Liver (tissue), 9 donors: Measurements from ENCODE around the gene RAPH1. TPM values are rescaled to one million over a fixed set of nuclear protein-coding genes. Genes with fewer than 3 reads are reported as not detected.

ENCODE experiments used
- DNase-seq: peaks from one replicate; pipeline ENCODE4 v3.0.0-alpha.2; 2017; ENCODE audit warnings: low spot score
- H3K27ac ChIP-seq, 2 donors: one replicate each; pipeline ENCODE4 v1.7.0; 2013; ENCODE audit warnings: inconsistent platforms in 2 of 2, low read length in 2 of 2, control low read depth in 1 of 2, low read depth in 1 of 2, mild to moderate bottlenecking in 1 of 2
- H3K27me3 ChIP-seq, 4 donors: one replicate each; pipeline versions ENCODE4 v1.6.1 to v1.7.0; 2013; ENCODE audit warnings: low read length in 3 of 4, inconsistent platforms in 1 of 4, mild to moderate bottlenecking in 1 of 4, moderate library complexity in 1 of 4; ENCODE audit not compliant: control insufficient read depth in 4 of 4, insufficient read depth in 4 of 4
- H3K36me3 ChIP-seq, 4 donors: one replicate each; pipeline versions ENCODE4 v1.6.1 to v1.7.0; 2013; ENCODE audit warnings: low read length in 3 of 4, mild to moderate bottlenecking in 3 of 4, low read depth in 1 of 4, moderate library complexity in 1 of 4; ENCODE audit not compliant: control insufficient read depth in 4 of 4, insufficient read depth in 3 of 4
- H3K4me1 ChIP-seq, 4 donors: one replicate each; pipeline versions ENCODE4 v1.6.1 to v1.7.0; 2013; ENCODE audit warnings: low read length in 3 of 4, mild to moderate bottlenecking in 3 of 4, moderate library complexity in 1 of 4; ENCODE audit not compliant: control insufficient read depth in 4 of 4, insufficient read depth in 4 of 4
- H3K4me3 ChIP-seq, 3 donors: one replicate each; pipeline versions ENCODE4 v1.6.1 to v1.7.0; 2013; ENCODE audit warnings: low read length in 3 of 3, control low read depth in 1 of 3, low read depth in 1 of 3, mild to moderate bottlenecking in 1 of 3
- H3K9ac ChIP-seq, 2 donors: one replicate each; pipeline ENCODE4 v1.7.0; 2013; ENCODE audit warnings: low read length in 2 of 2, mild to moderate bottlenecking in 2 of 2, moderate library complexity in 2 of 2, control low read depth in 1 of 2, low read depth in 1 of 2
- H3K9me3 ChIP-seq, 4 donors: one replicate each; pipeline versions ENCODE4 v1.6.1 to v1.7.0; 2013; ENCODE audit warnings: low read length in 3 of 4; ENCODE audit not compliant: control insufficient read depth in 4 of 4
- EGR1 ChIP-seq, 2 donors: IDR thresholded peaks; 2 replicates each; pipeline ENCODE4 v1.6.1; 2016 to 2018; ENCODE audit warnings: antibody characterized with exemption in 2 of 2, low read depth in 2 of 2
- FOXA1 ChIP-seq: IDR thresholded peaks from 2 replicates; pipeline ENCODE4 v1.6.1; 2016; ENCODE audit warnings: antibody characterized with exemption
- FOXA2 ChIP-seq: IDR thresholded peaks from 2 replicates; pipeline ENCODE4 v1.6.1; 2016; ENCODE audit warnings: antibody characterized with exemption
- GABPA ChIP-seq, 2 donors: IDR thresholded peaks in 1 of 2; conservative IDR thresholded peaks in 1 of 2; 2 replicates each; pipeline ENCODE4 v1.6.1; 2016; ENCODE audit warnings: antibody characterized with exemption in 2 of 2, mild to moderate bottlenecking in 1 of 2, moderate library complexity in 1 of 2
- HNF4A ChIP-seq, 2 donors: conservative IDR thresholded peaks; 2 replicates each; pipeline ENCODE4 v1.6.1; 2016; ENCODE audit warnings: antibody characterized with exemption in 2 of 2, mild to moderate bottlenecking in 2 of 2
- HNF4G ChIP-seq: IDR thresholded peaks from 2 replicates; pipeline ENCODE4 v1.6.1; 2016; ENCODE audit warnings: antibody characterized with exemption
- JUND ChIP-seq, 2 donors: IDR thresholded peaks; 2 replicates each; pipeline ENCODE4 v1.6.1; 2016; ENCODE audit warnings: antibody characterized with exemption in 2 of 2
- NR2F2 ChIP-seq: IDR thresholded peaks from 2 replicates; pipeline ENCODE4 v1.6.1; 2016; ENCODE audit warnings: antibody characterized with exemption
- RAD21 ChIP-seq, 2 donors: IDR thresholded peaks; 2 replicates each; pipeline ENCODE4 v1.6.1; 2016; ENCODE audit warnings: antibody characterized with exemption in 2 of 2, mild to moderate bottlenecking in 2 of 2
- RXRA ChIP-seq, 2 donors: IDR thresholded peaks; 2 replicates each; pipeline ENCODE4 v1.6.1; 2017 to 2018; ENCODE audit warnings: antibody characterized with exemption in 2 of 2, mild to moderate bottlenecking in 1 of 2
- SP1 ChIP-seq: IDR thresholded peaks from 2 replicates; pipeline ENCODE4 v1.6.1; 2018; ENCODE audit warnings: antibody characterized with exemption, mild to moderate bottlenecking
- TAF1 ChIP-seq: conservative IDR thresholded peaks from 2 replicates; pipeline ENCODE4 v1.6.1; 2016; ENCODE audit warnings: antibody characterized with exemption, mild to moderate bottlenecking
- YY1 ChIP-seq: IDR thresholded peaks from 2 replicates; pipeline ENCODE4 v1.6.1; 2016; ENCODE audit warnings: antibody characterized with exemption, mild to moderate bottlenecking
- WGBS: extraction: QIAGEN DNeasy Blood & Tissue Kit; methylation state at CpG from one replicate; pipeline ENCODE4 v1.1.7; 2013; 5-methylcytosine and 5-hydroxymethylcytosine counted together
- polyA plus RNA-seq, 2 donors: library from polyadenylated mRNA; stranded (reverse) in 1 of 2; unstranded in 1 of 2; fragments of 200-250 nt in 1 of 2; fragments of >200 nt in 1 of 2; fragmentation: Nextera tagmentation in 1 of 2; extraction: Ambion mirVana in 1 of 2; gene quantifications; one replicate each; pipeline versions ENCODE4 v1.2.1 to v1.2.3, GENCODE V29; 2013 to 2015
- total RNA-seq, 2 donors: library from RNA; depleted of rRNA; stranded (reverse); fragments of >200 nt; gene quantifications; one replicate each; pipeline ENCODE4 v1.2.3, GENCODE V29; 2014
- TF ChIP-seq, protein P1 (sequence below): IDR thresholded peaks from 2 replicates; pipeline ENCODE4 v1.6.1; 2016; ENCODE audit warnings: antibody characterized with exemption
- TF ChIP-seq, protein P2 (sequence below): IDR thresholded peaks from 2 replicates; pipeline ENCODE4 v1.6.1; 2016; ENCODE audit warnings: antibody characterized with exemption, mild to moderate bottlenecking
- TF ChIP-seq, protein P3 (sequence below): IDR thresholded peaks from 2 replicates; pipeline ENCODE4 v1.6.1; 2016; ENCODE audit warnings: antibody characterized with exemption
- TF ChIP-seq, protein P4 (sequence below): IDR thresholded peaks from 2 replicates; pipeline ENCODE4 v1.6.1; 2016; ENCODE audit warnings: antibody characterized with exemption
- TF ChIP-seq, protein P5 (sequence below): fragments of 150-350 bp; IDR thresholded peaks from 2 replicates; pipeline ENCODE4 v1.5.1; 2017; ENCODE audit warnings: improper control_type of control experiment, low read depth, low read length; ENCODE audit not compliant: missing input control
- donor health status: healthy.
- donor health status: healthy.
- donor health status: healthy.
- donor health status: healthy.
- donor health status: healthy.

RAPH1 gene
- total and polyA plus RNA-seq, 4 donors, result 7.0 to 83.1 (median 19.4) TPM

DNA sequence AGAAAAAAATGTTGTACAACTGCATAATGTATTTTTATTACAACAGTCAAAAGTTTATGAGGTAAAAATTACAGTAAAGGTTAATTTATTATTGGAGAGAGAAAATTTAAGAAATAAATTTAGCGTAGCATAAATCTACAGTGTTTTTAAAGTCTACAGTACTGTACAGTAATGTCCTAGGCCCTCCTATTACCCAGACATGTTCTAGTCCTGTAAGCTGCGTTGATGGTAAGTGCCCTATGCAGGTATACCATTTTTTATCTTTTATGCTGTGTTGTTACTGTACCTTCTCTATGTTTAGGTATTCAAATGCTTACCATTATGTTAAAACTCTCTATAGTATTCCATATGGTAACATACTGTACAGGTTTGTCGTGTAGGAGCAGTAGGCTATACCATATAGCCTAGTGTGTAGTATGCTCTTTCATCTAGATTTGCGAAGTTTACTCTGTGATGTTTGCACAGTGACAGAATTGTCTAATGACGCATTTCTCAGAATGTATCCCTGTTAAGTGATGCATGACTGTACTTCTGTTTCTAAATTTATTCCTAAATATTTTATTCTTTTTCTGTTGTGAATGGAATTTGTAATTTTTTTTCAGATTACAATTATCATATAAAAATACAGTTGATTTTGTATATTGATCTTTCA is 182.4 kb downstream of the RAPH1 start:
- Histone ChIP-seq H3K4me1 (no peaks in the 10 kb centered on the region), H3K27me3 (no peaks in the 10 kb centered on the region), H3K36me3 (no peaks in the 10 kb centered on the region), H3K27ac (no peak overlapping the region), H3K9me3 (no peaks in the 10 kb centered on the region), H3K4me3 (no peak overlapping the region), H3K9ac (no peak overlapping the region)
- TF ChIP-seq, protein P1, sequence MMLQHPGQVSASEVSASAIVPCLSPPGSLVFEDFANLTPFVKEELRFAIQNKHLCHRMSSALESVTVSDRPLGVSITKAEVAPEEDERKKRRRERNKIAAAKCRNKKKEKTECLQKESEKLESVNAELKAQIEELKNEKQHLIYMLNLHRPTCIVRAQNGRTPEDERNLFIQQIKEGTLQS, result no peak
- WGBS, result 95% methylated on average over 5 of the region's 5 CpGs
- DNase-seq, result no peak

DNA sequence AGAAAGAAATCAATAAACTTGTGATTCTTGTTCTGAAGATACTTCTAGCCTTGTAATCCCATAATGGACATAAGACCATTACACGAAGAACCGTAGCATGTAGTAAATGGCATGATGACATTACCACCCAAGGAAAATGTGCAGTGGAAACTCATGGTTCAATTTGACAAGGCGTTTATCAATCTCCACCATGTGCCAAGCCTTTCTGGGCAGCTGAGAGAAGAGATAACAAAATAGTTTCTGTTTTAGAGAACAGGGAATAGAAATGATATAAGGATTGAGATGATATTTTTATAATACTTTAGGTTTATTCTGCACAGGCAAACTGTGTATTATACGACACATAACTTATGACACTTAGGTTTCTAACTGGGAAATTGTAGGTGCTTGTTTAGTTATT is 187.7 kb downstream of the RAPH1 start:
- H3K27me3 ChIP-seq, result no peaks in the 10 kb centered on the region
- no peak for DNase-seq
- TF ChIP-seq FOXA1 (no peak), HNF4A (conservative IDR thresholded peaks at IDR 0.05) (no peak), YY1 (no peak), HNF4G (no peak), FOXA2 (no peak), GABPA (IDR thresholded peaks at IDR 0.05 in 1 of 2, conservative IDR thresholded peaks at IDR 0.05 in 1 of 2) (no peak), RAD21 (IDR thresholded peaks at IDR 0.05) (no peak), EGR1 (IDR thresholded peaks at IDR 0.05; ENCODE audit: low read depth in 2 of 2) (no peak), SP1 (no peak), RXRA (IDR thresholded peaks at IDR 0.05) (no peak), JUND (IDR thresholded peaks at IDR 0.05) (no peak), NR2F2 (no peak), TAF1 (no peak)
- TF ChIP-seq, protein P2, sequence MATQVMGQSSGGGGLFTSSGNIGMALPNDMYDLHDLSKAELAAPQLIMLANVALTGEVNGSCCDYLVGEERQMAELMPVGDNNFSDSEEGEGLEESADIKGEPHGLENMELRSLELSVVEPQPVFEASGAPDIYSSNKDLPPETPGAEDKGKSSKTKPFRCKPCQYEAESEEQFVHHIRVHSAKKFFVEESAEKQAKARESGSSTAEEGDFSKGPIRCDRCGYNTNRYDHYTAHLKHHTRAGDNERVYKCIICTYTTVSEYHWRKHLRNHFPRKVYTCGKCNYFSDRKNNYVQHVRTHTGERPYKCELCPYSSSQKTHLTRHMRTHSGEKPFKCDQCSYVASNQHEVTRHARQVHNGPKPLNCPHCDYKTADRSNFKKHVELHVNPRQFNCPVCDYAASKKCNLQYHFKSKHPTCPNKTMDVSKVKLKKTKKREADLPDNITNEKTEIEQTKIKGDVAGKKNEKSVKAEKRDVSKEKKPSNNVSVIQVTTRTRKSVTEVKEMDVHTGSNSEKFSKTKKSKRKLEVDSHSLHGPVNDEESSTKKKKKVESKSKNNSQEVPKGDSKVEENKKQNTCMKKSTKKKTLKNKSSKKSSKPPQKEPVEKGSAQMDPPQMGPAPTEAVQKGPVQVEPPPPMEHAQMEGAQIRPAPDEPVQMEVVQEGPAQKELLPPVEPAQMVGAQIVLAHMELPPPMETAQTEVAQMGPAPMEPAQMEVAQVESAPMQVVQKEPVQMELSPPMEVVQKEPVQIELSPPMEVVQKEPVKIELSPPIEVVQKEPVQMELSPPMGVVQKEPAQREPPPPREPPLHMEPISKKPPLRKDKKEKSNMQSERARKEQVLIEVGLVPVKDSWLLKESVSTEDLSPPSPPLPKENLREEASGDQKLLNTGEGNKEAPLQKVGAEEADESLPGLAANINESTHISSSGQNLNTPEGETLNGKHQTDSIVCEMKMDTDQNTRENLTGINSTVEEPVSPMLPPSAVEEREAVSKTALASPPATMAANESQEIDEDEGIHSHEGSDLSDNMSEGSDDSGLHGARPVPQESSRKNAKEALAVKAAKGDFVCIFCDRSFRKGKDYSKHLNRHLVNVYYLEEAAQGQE, result no peak
- TF ChIP-seq, protein P3, sequence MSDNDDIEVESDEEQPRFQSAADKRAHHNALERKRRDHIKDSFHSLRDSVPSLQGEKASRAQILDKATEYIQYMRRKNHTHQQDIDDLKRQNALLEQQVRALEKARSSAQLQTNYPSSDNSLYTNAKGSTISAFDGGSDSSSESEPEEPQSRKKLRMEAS, result no peak
- TF ChIP-seq, protein P4, sequence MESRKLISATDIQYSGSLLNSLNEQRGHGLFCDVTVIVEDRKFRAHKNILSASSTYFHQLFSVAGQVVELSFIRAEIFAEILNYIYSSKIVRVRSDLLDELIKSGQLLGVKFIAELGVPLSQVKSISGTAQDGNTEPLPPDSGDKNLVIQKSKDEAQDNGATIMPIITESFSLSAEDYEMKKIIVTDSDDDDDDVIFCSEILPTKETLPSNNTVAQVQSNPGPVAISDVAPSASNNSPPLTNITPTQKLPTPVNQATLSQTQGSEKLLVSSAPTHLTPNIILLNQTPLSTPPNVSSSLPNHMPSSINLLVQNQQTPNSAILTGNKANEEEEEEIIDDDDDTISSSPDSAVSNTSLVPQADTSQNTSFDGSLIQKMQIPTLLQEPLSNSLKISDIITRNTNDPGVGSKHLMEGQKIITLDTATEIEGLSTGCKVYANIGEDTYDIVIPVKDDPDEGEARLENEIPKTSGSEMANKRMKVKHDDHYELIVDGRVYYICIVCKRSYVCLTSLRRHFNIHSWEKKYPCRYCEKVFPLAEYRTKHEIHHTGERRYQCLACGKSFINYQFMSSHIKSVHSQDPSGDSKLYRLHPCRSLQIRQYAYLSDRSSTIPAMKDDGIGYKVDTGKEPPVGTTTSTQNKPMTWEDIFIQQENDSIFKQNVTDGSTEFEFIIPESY, result no peak
- TF ChIP-seq, protein P1, result no peak
- TF ChIP-seq, protein P5, sequence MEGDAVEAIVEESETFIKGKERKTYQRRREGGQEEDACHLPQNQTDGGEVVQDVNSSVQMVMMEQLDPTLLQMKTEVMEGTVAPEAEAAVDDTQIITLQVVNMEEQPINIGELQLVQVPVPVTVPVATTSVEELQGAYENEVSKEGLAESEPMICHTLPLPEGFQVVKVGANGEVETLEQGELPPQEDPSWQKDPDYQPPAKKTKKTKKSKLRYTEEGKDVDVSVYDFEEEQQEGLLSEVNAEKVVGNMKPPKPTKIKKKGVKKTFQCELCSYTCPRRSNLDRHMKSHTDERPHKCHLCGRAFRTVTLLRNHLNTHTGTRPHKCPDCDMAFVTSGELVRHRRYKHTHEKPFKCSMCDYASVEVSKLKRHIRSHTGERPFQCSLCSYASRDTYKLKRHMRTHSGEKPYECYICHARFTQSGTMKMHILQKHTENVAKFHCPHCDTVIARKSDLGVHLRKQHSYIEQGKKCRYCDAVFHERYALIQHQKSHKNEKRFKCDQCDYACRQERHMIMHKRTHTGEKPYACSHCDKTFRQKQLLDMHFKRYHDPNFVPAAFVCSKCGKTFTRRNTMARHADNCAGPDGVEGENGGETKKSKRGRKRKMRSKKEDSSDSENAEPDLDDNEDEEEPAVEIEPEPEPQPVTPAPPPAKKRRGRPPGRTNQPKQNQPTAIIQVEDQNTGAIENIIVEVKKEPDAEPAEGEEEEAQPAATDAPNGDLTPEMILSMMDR, result no peak
- H3K9me3 ChIP-seq, result no peaks in the 10 kb centered on the region
- 81% methylated on average over 4 of the region's 4 CpGs for WGBS
- no peak overlapping the region for H3K4me3 ChIP-seq
- peaks cover 0 to 3% (median 0%) of the 10 kb centered on the region in 4 donors for H3K36me3 ChIP-seq
- H3K9ac ChIP-seq, result no peak overlapping the region
- H3K27ac ChIP-seq, result no peak overlapping the region
- H3K4me1 ChIP-seq, result no peaks in the 10 kb centered on the region
